Activated CD4-positive, alpha-beta T cell treated with anti-CD3 and anti-CD28 coated beads for 36 hours (primary cell): ENCODE results near the gene HSD17B11. TPM values are rescaled to one million over a fixed set of nuclear protein-coding genes. Genes with fewer than 3 reads are reported as not detected.
A peak's percentile ranks its signal among the peaks of the same experiment; 100 is the strongest.
"Not testable (repeated sequence)": the region's sequence is repeated elsewhere in the genome, so short reads cannot be mapped to it uniquely, and the experiment has no call there.

Source experiments
- ATAC-seq: fragments of 200-7000 bp; cut with Tn5 transposase; one replicate; pipeline ENCODE4 v1.10.0; 2021; ENCODE audit warnings: mild to moderate bottlenecking, moderate library complexity
- CTCF ChIA-PET: fragments of 350-600 bp; sonication (Branson Sonifier 250); formaldehyde crosslinking; loops from one replicate; lab custom pipeline; 2021; ENCODE audit warnings: antibody characterized with exemption; lab: Charles Lee
- POLR2A ChIA-PET: fragments of 350-600 bp; sonication (Branson Sonifier 250); formaldehyde crosslinking; loops from one replicate; lab custom pipeline; 2021; ENCODE audit warnings: antibody characterized with exemption, inconsistent platforms; lab: Charles Lee
- DNase-seq: peaks from one replicate; pipeline ENCODE4 v3.0.0-alpha.2; 2020
- H3K27ac Mint-ChIP-seq: one replicate; pipeline ENCODE4 v1.8.0; 2021; ENCODE audit warnings: mixed read lengths
- H3K27me3 Mint-ChIP-seq: one replicate; pipeline ENCODE4 v1.8.0; 2021; ENCODE audit warnings: mixed read lengths
- H3K36me3 Mint-ChIP-seq: one replicate; pipeline ENCODE4 v1.8.0; 2021; ENCODE audit warnings: low read depth, mixed read lengths
- H3K4me1 Mint-ChIP-seq: one replicate; pipeline ENCODE4 v1.8.0; 2021; ENCODE audit warnings: mixed read lengths
- H3K4me3 Mint-ChIP-seq: one replicate; pipeline ENCODE4 v1.8.0; 2021; ENCODE audit warnings: mild to moderate bottlenecking, moderate library complexity, mixed read lengths
- H3K9me3 Mint-ChIP-seq: one replicate; pipeline ENCODE4 v1.8.0; 2021; ENCODE audit warnings: low read depth, mixed read lengths
- intact Hi-C, 2 experiments: fragments of 100-400 bp; cut with DNase I in 1 of 2; cut with micrococcal nuclease in 1 of 2; formaldehyde crosslinking; loops; one replicate each; pipeline versions ENCODE4 v1.14.2 to v1.15.1; 2022 to 2024; cut with DNase I, micrococcal nuclease
- total RNA-seq, 2 experiments: library from RNA; stranded (reverse); gene quantifications; one replicate each; pipeline ENCODE4 v1.2.3, GENCODE V29; 2021

The HSD17B11 gene
- total RNA-seq = 10 to 100 TPM; 12.0 to 14.9 TPM

GRCh38 chr4:87390891-87391575 is at the start of gene HSD17B11:
Gene HSD17B11 (minus strand): TSS chr4:87391188. CDS start chr4:87391070, 118 bp downstream.
- intact Hi-C loops = loop anchor here (1.0 to 2.0 kb wide), 3 partner anchors 31 to 894 kb away; partner anchors contain the start of genes NUDT9 (in 2 of the 2), KLHL8 (in 1 of the 2) and PPM1K (in 1 of the 2)
- Mint-ChIP-seq H3K27me3 (no peaks in the 10 kb centered on the region), H3K36me3 (peaks cover 6% of the 10 kb centered on the region), H3K4me3 (peak within 1 kb of the TSS; percentile 78), H3K4me1 (peaks cover 47% of the 10 kb centered on the region), H3K9me3 (peaks cover 4% of the 10 kb centered on the region), H3K27ac (peak within 1 kb of the TSS; percentile 92)
- ChIA-PET CTCF (interaction anchor here (0.6 to 2.7 kb wide), 10 partner anchors 8 to 491 kb away, joined by 3 to 18 read pairs (median 4); partner anchors contain the start of gene NUDT9), POLR2A (interaction anchor here (0.6 to 1.0 kb wide), 5 partner anchors 9 to 1133 kb away, joined by 3 to 7 read pairs (median 4); partner anchors contain the start of gene NUDT9)
- ATAC-seq (peak; percentile 98), DNase-seq (peak; percentile 87)

- no peak for ATAC-seq
- CTCF ChIA-PET = interaction anchor here (1.2 kb wide), 1 partner anchor 523 kb away, joined by 3 read pairs; no protein-coding TSS in a partner anchor
These were observed 42.4 kb upstream of the HSD17B11 start for GRCh38 chr4:87433342-87433741.

GRCh38 chr4:87430038-87430437 is 39.0 kb upstream of the HSD17B11 start:
- CTCF ChIA-PET = no interaction called here
- Mint-ChIP-seq H3K4me1 (peaks cover 47% of the 10 kb centered on the region), H3K36me3 (no peaks in the 10 kb centered on the region), H3K27ac (no peak overlapping the region), H3K9me3 (no peaks in the 10 kb centered on the region), H3K4me3 (no peak overlapping the region), H3K27me3 (no peaks in the 10 kb centered on the region)
- intact Hi-C loops = no loop called here
- POLR2A ChIA-PET = no interaction called here
- no peak for DNase-seq
- ATAC-seq = no peak

More at GRCh38 chr4:87433342-87433741, 42.4 kb upstream of the HSD17B11 start:
- H3K27me3 Mint-ChIP-seq = no peaks in the 10 kb centered on the region
- intact Hi-C loops = no loop called here
- peaks cover 28% of the 10 kb centered on the region for H3K4me1 Mint-ChIP-seq
- H3K4me3 Mint-ChIP-seq = no peak overlapping the region
- DNase-seq = no peak
- H3K27ac Mint-ChIP-seq = no peak overlapping the region
- POLR2A ChIA-PET = no interaction called here
- no peaks in the 10 kb centered on the region for H3K9me3 Mint-ChIP-seq
- peaks cover 13% of the 10 kb centered on the region for H3K36me3 Mint-ChIP-seq

- Mint-ChIP-seq H3K27ac (no peak overlapping the region), H3K4me3 (no peak overlapping the region), H3K36me3 (no peaks in the 10 kb centered on the region), H3K27me3 (no peaks in the 10 kb centered on the region), H3K4me1 (peaks cover 55% of the 10 kb centered on the region), H3K9me3 (no peaks in the 10 kb centered on the region)
- intact Hi-C loops = loop anchor here in 1 of 2 experiments (10.0 kb wide), 2 partner anchors 424 to 1686 kb away; partner anchors contain the start of gene TIGD2
- DNase-seq (no peak), ATAC-seq (no peak)
- ChIA-PET CTCF (no interaction called here), POLR2A (no interaction called here)
These were observed 38.0 kb upstream of the HSD17B11 start for GRCh38 chr4:87428979-87429378.

- Mint-ChIP-seq H3K36me3 (no peaks in the 10 kb centered on the region), H3K4me3 (no peak overlapping the region), H3K9me3 (no peaks in the 10 kb centered on the region), H3K4me1 (peaks cover 58% of the 10 kb centered on the region), H3K27me3 (no peaks in the 10 kb centered on the region), H3K27ac (no peak overlapping the region)
- intact Hi-C loops = loop anchor here in 1 of 2 experiments (10.0 kb wide), 2 partner anchors 423 to 1687 kb away; partner anchors contain the start of gene TIGD2
- ChIA-PET POLR2A (no interaction called here), CTCF (no interaction called here)
- no peak for ATAC-seq
- DNase-seq = no peak
These were observed 36.5 kb upstream of the HSD17B11 start for GRCh38 chr4:87427518-87427868.

GRCh38 chr4:87426865-87427517 is 36.0 kb upstream of the HSD17B11 start:
- H3K27ac Mint-ChIP-seq = no peak overlapping the region
- no peaks in the 10 kb centered on the region for H3K27me3 Mint-ChIP-seq
- no peaks in the 10 kb centered on the region for H3K9me3 Mint-ChIP-seq
- intact Hi-C loops = loop anchor here in 1 of 2 experiments (10.0 kb wide), 2 partner anchors 422 to 1688 kb away; partner anchors contain the start of gene TIGD2
- ChIA-PET CTCF (no interaction called here), POLR2A (no interaction called here)
- DNase-seq (no peak), ATAC-seq (no peak)
- H3K4me1 Mint-ChIP-seq = peaks cover 55% of the 10 kb centered on the region
- H3K4me3 Mint-ChIP-seq = no peak overlapping the region
- H3K36me3 Mint-ChIP-seq = no peaks in the 10 kb centered on the region

GRCh38 chr4:87425711-87426110 is 34.7 kb upstream of the HSD17B11 start:
- POLR2A ChIA-PET = no interaction called here
- H3K4me1 Mint-ChIP-seq = peaks cover 55% of the 10 kb centered on the region
- peak; percentile 41 for DNase-seq

GRCh38 chr4:87424099-87424543 is 33.1 kb upstream of the HSD17B11 start:
- ATAC-seq, H3K36me3 Mint-ChIP-seq, CTCF ChIA-PET, H3K27me3 Mint-ChIP-seq, DNase-seq, H3K9me3 Mint-ChIP-seq, POLR2A ChIA-PET: not testable (repeated sequence)
- intact Hi-C loops = loop anchor here (5.0 to 10.0 kb wide), 5 partner anchors 187 to 1691 kb away; partner anchors contain the start of genes KLHL8 (in 1 of the 2), PKD2 (in 1 of the 2) and TIGD2 (in 1 of the 2)
- H3K4me1 Mint-ChIP-seq = peaks cover 45% of the 10 kb centered on the region
- peak overlapping the region; percentile 43 for H3K27ac Mint-ChIP-seq
- peak overlapping the region; percentile 86 for H3K4me3 Mint-ChIP-seq

More at GRCh38 chr4:87425711-87426110, 34.7 kb upstream of the HSD17B11 start:
- Mint-ChIP-seq H3K27ac (no peak overlapping the region), H3K27me3 (no peaks in the 10 kb centered on the region), H3K36me3 (no peaks in the 10 kb centered on the region), H3K9me3 (no peaks in the 10 kb centered on the region), H3K4me3 (no peak overlapping the region)
- no peak for ATAC-seq
- intact Hi-C loops = loop anchor here in 1 of 2 experiments (10.0 kb wide), 2 partner anchors 421 to 1689 kb away; partner anchors contain the start of gene TIGD2
- CTCF ChIA-PET = interaction anchor here (0.6 to 0.7 kb wide), 2 partner anchors 29 to 81 kb away, joined by 3 to 4 read pairs; no protein-coding TSS in a partner anchor

GRCh38 chr4:87423317-87424098 is 32.5 kb upstream of the HSD17B11 start:
- DNase-seq = no peak
- no peaks in the 10 kb centered on the region for H3K27me3 Mint-ChIP-seq
- H3K4me3 Mint-ChIP-seq = peak overlapping the region; percentile 86
- H3K36me3 Mint-ChIP-seq = no peaks in the 10 kb centered on the region
- ChIA-PET POLR2A (interaction anchor here (1.8 kb wide), 1 partner anchor 32 kb away, joined by 4 read pairs; the partner anchor contains the start of gene HSD17B11), CTCF (interaction anchor here (0.7 kb wide), 1 partner anchor 16 kb away, joined by 3 read pairs; no protein-coding TSS in a partner anchor)
- ATAC-seq = no peak
- H3K27ac Mint-ChIP-seq = peak overlapping the region; percentile 59
- H3K4me1 Mint-ChIP-seq = peaks cover 41% of the 10 kb centered on the region
- no peaks in the 10 kb centered on the region for H3K9me3 Mint-ChIP-seq
- intact Hi-C loops = loop anchor here (2.0 to 10.0 kb wide), 7 partner anchors 186 to 1691 kb away; partner anchors contain the start of genes AFF1 (in 1 of the 2), KLHL8 (in 1 of the 2), PKD2 (in 1 of the 2) and TIGD2 (in 1 of the 2)
